Activated CD4-positive, CD25-positive, alpha-beta regulatory T cell treated with anti-CD3 and anti-CD28 coated beads, Interleukin-2, amount 50 U/mL, for 16 hours (primary cell): ENCODE data around the gene CDK15.

Source experiments
- DNase-seq: peaks from one replicate; pipeline ENCODE4 v3.0.0-alpha.2; 2020; ENCODE audit warnings: low read depth, low spot score

CDK15 gene

GRCh38 chr2:201866643-201867473, 60.5 kb downstream of the CDK15 start:
- no peak for DNase-seq

DNA sequence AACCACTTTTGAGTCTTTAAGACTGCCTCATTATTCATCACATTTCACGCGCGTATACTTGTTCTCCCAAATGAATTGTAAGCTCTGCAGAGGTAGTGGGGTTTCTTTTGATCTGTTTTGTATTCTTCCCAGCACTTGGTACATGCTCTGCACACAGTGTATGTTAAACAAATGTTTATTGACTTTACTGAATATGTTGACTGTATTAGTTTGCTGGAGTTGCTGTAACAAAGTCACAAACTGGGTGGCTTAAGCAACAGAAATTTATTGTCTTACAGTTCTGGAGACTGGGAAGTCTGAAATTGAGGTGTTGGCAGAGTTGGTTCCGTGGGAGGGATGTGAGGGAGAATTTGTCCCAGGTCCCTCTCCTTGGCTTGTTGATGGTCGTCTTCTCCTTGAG, 65.1 kb downstream of the CDK15 start:
- DNase-seq, result no peak

DNA sequence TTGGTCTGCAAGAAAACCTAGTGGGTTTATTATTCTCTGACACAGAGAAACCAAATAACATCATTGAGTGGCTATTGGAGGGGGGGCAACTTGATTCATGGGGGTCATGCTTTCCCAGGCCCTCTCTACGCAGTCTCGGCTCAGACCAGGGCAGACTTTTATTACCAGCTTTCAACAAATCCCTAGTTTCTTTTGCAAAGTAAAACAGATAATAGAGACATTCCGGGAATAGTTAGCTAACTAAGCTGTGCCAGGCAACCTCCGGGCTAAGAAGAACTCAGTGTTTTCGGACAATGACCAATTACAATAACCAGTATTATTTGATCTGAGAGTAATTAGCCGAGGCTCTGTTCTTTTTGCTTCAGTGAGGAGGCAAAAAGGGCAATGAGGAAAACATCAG, 66.3 kb downstream of the CDK15 start:
- DNase-seq, result no peak

DNA sequence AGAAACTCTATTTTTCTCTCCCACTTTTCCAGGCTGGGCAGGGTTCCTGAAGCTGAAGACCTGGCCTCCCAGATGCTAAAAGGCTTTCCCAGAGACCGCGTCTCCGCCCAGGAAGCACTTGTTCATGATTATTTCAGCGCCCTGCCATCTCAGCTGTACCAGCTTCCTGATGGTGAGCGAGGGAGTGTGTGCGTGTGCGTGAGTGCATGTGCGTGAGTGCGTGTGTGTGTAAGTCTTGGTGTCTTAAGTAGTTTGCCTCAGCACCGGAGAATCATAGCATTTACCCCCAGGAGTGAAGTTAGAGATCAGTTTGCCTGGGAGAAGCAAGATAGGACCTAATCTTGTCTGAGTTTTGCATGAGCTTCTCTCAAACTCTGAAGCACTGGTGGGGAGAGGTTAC, 73.7 kb downstream of the CDK15 start:
- DNase-seq, result no peak

DNA sequence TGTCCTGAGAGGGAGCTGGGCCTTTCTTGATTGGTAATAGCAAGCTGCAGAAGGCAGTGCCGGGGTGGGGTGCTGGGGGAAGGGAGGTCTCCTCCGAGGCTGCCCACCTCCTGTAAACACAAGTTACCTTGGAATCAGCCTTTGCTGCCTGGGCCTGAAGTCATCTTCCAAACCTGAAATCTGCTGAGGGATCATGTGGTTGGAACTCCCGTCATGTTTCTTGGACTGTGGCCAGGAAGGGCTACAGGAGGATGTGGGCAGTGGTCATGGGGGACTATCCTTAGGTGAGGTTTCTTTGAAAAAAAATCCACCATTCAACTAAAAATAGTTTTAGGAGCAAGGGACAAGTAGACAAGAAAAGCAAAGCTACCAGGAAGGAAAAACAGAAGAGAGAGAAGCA, 74.2 kb downstream of the CDK15 start:
- no peak for DNase-seq

GRCh38 chr2:201880993-201881611, 74.8 kb downstream of the CDK15 start:
- no peak for DNase-seq

GRCh38 chr2:201881741-201882140, 75.4 kb downstream of the CDK15 start:
- no peak for DNase-seq

DNA sequence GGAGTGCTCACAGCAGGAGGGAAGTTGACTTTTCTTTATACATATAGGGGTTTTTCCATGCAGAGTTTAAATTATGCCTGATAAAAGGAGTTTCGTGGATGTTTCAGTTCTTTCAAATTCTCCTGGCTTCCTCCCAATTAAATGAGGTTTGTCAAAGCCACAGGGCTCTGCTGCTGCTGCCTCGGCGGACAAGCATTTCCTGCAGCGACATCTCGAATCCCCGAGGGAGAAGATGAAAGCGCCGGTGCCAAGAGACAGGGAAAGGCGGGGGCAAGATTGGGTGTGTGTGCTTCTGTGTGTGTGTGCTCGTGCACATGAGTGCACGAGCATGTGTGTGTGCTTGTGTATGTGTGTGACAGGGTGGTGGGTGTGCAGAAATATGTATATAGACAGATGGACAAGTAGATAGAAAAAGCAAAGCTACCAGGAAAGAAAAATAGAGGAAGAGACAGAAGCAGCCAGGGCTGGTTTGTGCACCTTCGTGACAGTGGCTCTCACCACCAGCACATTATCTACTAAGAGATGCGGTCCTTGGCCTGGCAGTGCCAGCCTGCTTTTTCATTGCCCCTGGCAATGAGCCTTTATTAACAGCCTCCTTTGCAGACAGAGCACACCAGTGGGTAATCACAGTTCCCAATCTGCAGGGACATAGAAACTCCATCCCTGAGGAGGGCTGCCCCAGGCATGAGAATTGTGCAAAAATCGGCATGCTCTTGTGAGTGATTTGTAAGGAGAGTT, 76.2 kb downstream of the CDK15 start:
- DNase-seq, result no peak

- no peak for DNase-seq
Measured at GRCh38 chr2:201883606-201884369, 77.5 kb downstream of the CDK15 start.

- DNase-seq, result no peak
Measured at GRCh38 chr2:201886504-201886903, 80.2 kb downstream of the CDK15 start.

DNA sequence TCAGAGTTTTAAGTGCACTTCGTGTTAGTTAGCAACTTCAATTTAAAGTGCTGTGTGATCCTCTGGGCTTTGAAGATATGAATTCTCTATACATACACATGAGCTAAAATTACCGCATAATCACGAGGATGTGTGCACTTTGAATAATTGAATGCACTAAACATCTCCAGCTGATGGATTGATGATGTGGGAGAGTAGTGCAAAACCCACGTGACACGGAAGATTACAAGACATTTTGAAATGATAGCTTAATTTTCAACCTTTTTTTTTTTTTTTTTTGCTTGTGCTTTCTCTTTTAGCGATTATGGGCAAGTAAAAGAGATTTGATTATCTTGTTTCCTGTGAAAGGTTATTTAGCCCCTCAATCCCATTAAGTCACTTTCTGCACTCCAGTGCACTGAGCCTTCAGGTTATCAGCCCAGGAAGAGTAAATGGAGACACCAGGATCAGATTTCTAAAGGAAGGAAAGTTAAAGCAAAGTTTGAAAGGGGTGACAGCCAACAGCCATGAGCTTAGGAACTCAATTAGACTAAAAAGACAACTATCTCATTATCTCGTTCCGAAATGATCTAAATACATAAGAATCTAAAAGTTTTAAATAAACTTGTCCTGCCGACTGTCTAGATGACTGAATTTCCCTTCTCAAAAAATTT, 81.6 kb downstream of the CDK15 start:
- no peak for DNase-seq

GRCh38 chr2:201888426-201888800, 82.1 kb downstream of the CDK15 start:
- DNase-seq, result no peak

DNA sequence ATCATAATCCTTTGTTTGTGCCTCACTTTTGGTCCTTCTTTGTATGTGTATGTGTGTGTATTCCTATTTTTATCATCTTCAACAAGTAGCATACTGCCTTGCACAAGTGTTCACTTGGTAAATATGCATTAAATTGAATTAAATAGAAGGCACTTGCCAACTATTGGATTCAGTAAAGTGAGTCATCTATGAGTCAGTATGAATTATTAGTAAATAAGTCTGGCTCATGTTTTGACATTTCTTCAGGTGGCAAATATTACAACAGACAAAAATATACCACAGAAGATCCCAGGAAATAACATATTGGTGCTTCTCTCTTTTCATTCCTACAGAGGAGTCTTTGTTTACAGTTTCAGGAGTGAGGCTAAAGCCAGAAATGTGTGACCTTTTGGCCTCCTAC, 84.1 kb downstream of the CDK15 start:
- no peak for DNase-seq

DNA sequence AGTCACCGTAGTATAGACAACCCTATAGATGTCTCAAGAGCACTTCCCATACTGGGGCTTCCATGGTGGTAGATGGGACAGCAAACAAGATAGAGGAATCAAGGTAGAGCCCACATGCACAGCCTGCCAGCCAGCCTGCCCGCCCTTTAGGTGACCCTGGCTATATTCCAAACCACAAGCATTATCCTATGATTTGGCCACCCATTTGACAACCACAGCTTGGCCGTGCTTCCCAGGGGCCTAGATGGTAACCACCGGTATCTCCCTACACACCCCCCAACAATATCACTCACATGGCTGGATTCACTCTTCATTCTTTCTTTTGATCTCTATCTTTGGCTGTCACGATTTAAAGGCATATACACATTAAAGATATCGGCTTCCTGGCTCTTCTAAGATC, 85.3 kb downstream of the CDK15 start:
- no peak for DNase-seq

DNA sequence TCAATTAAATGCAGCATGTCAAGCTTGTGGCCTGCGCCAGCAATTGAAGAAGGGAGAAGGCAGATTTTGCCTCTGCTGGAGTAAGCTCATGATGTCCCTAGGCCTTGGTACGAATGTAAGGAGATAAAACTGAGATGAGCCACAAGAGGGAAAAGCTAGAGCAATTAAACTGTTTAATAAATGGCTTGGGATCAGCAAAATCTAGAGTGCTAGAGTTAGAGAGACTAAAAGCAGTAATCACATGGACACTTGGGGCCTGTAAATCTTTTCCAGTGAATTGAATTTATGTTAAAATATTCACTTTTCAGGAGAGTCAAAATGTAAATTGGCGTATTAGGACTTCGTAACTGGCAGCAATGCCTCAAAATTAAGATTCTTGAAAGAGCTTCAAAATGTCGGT, 86.2 kb downstream of the CDK15 start:
- no peak for DNase-seq

DNA sequence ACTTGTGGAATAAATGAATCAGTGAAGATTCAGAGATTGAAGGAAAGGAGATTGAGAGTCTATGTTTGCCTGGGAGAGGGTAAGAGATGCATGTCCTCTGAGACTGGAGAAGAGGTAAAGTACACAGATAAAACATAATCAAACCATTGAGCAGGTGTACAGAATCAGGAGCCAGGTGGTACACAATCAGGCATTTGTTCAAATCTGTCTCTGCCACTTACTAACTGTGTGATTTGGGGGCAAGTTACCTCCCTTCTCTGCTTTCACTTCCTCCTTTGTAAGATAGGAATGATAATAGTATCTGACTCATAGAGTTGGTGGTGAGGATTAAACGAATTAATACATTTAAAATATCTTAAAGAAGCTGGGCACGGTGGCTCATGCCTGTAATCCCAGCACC, 94.0 kb downstream of the CDK15 start:
- no peak for DNase-seq

GRCh38 chr2:201901786-201902185, 95.4 kb downstream of the CDK15 start:
- no peak for DNase-seq

DNA sequence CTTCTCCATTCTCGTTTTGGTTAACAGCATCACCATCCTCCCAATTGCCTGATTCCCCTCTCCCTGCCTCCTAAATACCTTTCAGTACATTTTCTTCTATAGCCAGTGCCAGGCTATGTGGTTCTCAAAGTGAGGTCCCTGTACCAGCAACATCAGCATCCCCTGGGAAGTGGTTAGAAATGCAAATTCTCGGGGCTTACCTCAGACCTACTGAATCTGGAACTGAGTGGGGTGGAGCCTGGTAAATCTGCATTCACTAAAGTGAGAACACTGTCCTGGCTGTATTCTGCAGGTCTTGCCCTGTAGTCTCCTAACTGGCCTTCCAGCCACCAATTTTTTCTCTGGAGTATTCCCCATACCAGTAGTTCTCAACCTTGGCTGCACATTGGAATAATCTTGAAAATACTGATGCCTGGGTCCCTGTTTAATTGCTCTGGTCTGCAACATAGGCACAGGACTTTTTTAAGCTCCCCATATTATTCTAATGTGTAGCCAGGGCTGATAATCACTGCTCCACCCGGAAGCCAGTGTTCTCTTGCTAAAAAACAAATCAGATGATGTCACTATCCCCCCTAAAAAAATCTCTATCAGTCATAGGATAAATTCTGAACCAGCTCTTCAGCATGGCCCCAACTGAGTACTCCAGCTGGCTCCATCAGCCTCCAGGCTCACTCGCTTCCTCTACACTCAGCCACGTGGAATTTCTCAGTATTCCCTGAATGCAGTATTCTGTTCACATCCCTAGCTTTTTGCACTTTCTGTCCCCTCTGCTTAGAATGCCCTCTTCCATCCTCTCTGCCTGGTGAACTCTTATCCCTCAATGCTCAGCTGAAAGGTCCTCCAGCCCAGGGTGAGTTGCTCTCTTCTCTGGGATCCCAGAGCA, 98.4 kb downstream of the CDK15 start:
- DNase-seq, result no peak

- no peak for DNase-seq
Measured at GRCh38 chr2:201906777-201907562, 100.6 kb downstream of the CDK15 start.

DNA sequence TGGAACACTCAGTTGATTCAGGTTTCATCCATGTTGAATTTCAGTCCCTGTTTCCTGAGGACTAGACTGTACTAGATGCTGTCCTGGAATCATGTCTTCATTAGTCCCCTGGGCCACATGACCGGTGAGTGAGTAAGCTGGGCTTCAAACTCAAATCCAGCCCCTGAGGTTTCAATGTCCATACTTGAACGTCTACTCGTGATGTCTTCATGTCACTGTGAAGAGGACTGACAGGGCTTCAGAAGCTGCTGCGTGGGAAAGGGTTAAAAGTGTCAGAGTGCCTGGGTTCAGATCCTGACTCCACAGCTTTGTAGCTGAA, 101.2 kb downstream of the CDK15 start:
- DNase-seq, result no peak
